GM12878 (cell line): ENCODE measurements around the gene CKLF. TPM values are rescaled to one million over a fixed set of nuclear protein-coding genes. Genes with fewer than 3 reads are reported as not detected.

Experiments used
- ATF7 ChIP-seq: fragments of 450-650 bp; IDR thresholded peaks from 2 replicates; pipeline ENCODE4 v1.6.1; 2016; ENCODE audit warnings: low read depth, mild to moderate bottlenecking
- EGR1 ChIP-seq, 2 experiments: IDR thresholded peaks; 1 replicate in 1 of 2; 2 replicates in 1 of 2; pipeline ENCODE4 v1.6.1; 2011 to 2012; ENCODE audit warnings: low read depth in 2 of 2, low read length in 2 of 2, borderline replicate concordance in 1 of 2, mild to moderate bottlenecking in 1 of 2, moderate library complexity in 1 of 2
- GATAD2B ChIP-seq: fragments of 450-650 bp; conservative IDR thresholded peaks from 2 replicates; pipeline ENCODE4 v1.6.1; 2017; ENCODE audit warnings: low read depth, mild to moderate bottlenecking, moderate library complexity
- IKZF2 ChIP-seq, 2 experiments: fragments of 450-650 bp; IDR thresholded peaks; 2 replicates each; pipeline ENCODE4 v1.6.1; 2017; ENCODE audit warnings: mild to moderate bottlenecking in 2 of 2, moderate library complexity in 2 of 2
- IRF5 ChIP-seq: fragments of 450-650 bp; IDR thresholded peaks from 2 replicates; pipeline ENCODE4 v1.6.1; 2017; ENCODE audit warnings: borderline replicate concordance
- JUND ChIP-seq: IDR thresholded peaks from 2 replicates; pipeline ENCODE4 v1.6.1; 2012; ENCODE audit warnings: low read depth, mild to moderate bottlenecking, low read length, improper control_type of control experiment, moderate library complexity
- MLLT1 ChIP-seq: fragments of 450-650 bp; IDR thresholded peaks from 2 replicates; pipeline ENCODE4 v1.6.1; 2016; ENCODE audit warnings: mild to moderate bottlenecking
- MYC ChIP-seq: IDR thresholded peaks from 2 replicates; pipeline ENCODE4 v1.6.1; 2011; ENCODE audit warnings: mild to moderate bottlenecking, low read length, moderate library complexity, inconsistent platforms; ENCODE audit not compliant: insufficient read depth, insufficient replicate concordance, insufficient read length, severe bottlenecking
- NFYB ChIP-seq: IDR thresholded peaks from 2 replicates; pipeline ENCODE4 v1.6.1; 2011; ENCODE audit warnings: low read depth, mild to moderate bottlenecking, low read length, improper control_type of control experiment, moderate library complexity; ENCODE audit not compliant: insufficient read depth
- POU2F2 ChIP-seq: IDR thresholded peaks from 3 replicates; pipeline ENCODE4 v1.6.1; 2011; ENCODE audit warnings: low read depth, mild to moderate bottlenecking, low read length, borderline replicate concordance
- SIX5 ChIP-seq: IDR thresholded peaks from 2 replicates; pipeline ENCODE4 v1.6.1; 2011; ENCODE audit warnings: mild to moderate bottlenecking, low read depth, low read length, moderate library complexity; ENCODE audit not compliant: severe bottlenecking
- SP1 ChIP-seq: IDR thresholded peaks from one replicate; pipeline ENCODE4 v1.6.1; 2011; ENCODE audit warnings: low read depth, low read length
- SUPT20H ChIP-seq: IDR thresholded peaks from 2 replicates; pipeline ENCODE4 v1.6.1; 2011; ENCODE audit warnings: low read depth, mild to moderate bottlenecking, low read length, moderate library complexity, borderline replicate concordance; ENCODE audit not compliant: control insufficient read depth
- TCF7 ChIP-seq: IDR thresholded peaks from 2 replicates; pipeline ENCODE4 v1.6.1; 2014; ENCODE audit warnings: antibody characterized with exemption, borderline replicate concordance
- ZNF592 ChIP-seq: fragments of 450-650 bp; IDR thresholded peaks from 2 replicates; pipeline ENCODE4 v1.6.1; 2017; ENCODE audit warnings: mild to moderate bottlenecking, moderate library complexity
- polyA plus RNA-seq, 11 experiments: library from polyadenylated mRNA; depleted of rRNA in 4 of 11; unstranded in 6 of 11; stranded (reverse) in 5 of 11; fragments of >200 nt; fragmentation: Nextera tagmentation in 4 of 11; fragmentation: Illumina TruSeq in 1 of 11; extraction: Ambion mirVana in 4 of 11; extraction: Trizol in 1 of 11; gene quantifications; 1 replicate in 1 of 11; 2 replicates in 10 of 11; pipeline versions ENCODE4 v1.2.1 to v1.2.3, GENCODE V29; 2011 to 2016; ENCODE audit warnings: inconsistent platforms in 2 of 11, missing spikeins in 2 of 11, low read depth in 1 of 11
- total RNA-seq, 4 experiments: library from RNA; depleted of rRNA in 3 of 4; stranded (reverse); fragments of >200 nt in 3 of 4; fragmentation: Illumina TruSeq in 1 of 4; extraction: Trizol in 1 of 4; gene quantifications; 2 replicates each; pipeline versions ENCODE4 v1.2.1 to v1.2.3, GENCODE V29; 2013 to 2021
- TF ChIP-seq, protein P1 (sequence below): fragments of 450-650 bp; IDR thresholded peaks from 2 replicates; pipeline ENCODE4 v1.6.1; 2014; ENCODE audit warnings: mild to moderate bottlenecking
- TF ChIP-seq, protein P2 (sequence below): IDR thresholded peaks from 2 replicates; pipeline ENCODE4 v1.6.1; 2011; ENCODE audit warnings: mild to moderate bottlenecking, low read depth, low read length, moderate library complexity; ENCODE audit not compliant: insufficient replicate concordance

Gene CKLF
- total and polyA plus RNA-seq, 10 of the 15 experiments (the other 5 are each of a cell fraction or from before 2014, with no cell fraction given), result 40.8 to 193 (median 109) TPM

GRCh38 chr16:66521951-66522771, 30.2 kb upstream of the CKLF start (continued):
- TF ChIP-seq IRF5, result no peak
- no peak for TF ChIP-seq MYC
- TF ChIP-seq EGR1 (IDR thresholded peaks at IDR 0.05; ENCODE audit: borderline replicate concordance in 1 of 2, low read depth in 2 of 2, low read length in 2 of 2), result 0 out of 3 replicates have a peak, but pooled peaks of 1 of the 2 experiments have one; percentile 8
- peak; percentile 95 for TF ChIP-seq MLLT1
- peak; percentile 56; the same call in 1 of the 3 replicates for TF ChIP-seq POU2F2
- TF ChIP-seq SIX5, result no peak
- TF ChIP-seq ZNF592, result no peak
- TF ChIP-seq JUND, result peak; percentile 76
- TF ChIP-seq IKZF2 (IDR thresholded peaks at IDR 0.05), result peak; percentile 99
- 0 out of 2 replicates have a peak, but pooled peaks have one; percentile 53 for TF ChIP-seq TCF7
- peak; percentile 83 for TF ChIP-seq NFYB
- TF ChIP-seq, protein P1, sequence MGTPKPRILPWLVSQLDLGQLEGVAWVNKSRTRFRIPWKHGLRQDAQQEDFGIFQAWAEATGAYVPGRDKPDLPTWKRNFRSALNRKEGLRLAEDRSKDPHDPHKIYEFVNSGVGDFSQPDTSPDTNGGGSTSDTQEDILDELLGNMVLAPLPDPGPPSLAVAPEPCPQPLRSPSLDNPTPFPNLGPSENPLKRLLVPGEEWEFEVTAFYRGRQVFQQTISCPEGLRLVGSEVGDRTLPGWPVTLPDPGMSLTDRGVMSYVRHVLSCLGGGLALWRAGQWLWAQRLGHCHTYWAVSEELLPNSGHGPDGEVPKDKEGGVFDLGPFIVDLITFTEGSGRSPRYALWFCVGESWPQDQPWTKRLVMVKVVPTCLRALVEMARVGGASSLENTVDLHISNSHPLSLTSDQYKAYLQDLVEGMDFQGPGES, result no peak
- TF ChIP-seq ATF7, result peak; percentile 62; the same call in 1 of the 2 replicates
- TF ChIP-seq GATAD2B, result peak; percentile 59
- no peak for TF ChIP-seq SUPT20H
- peak; percentile 70 for TF ChIP-seq SP1
- TF ChIP-seq, protein P2, sequence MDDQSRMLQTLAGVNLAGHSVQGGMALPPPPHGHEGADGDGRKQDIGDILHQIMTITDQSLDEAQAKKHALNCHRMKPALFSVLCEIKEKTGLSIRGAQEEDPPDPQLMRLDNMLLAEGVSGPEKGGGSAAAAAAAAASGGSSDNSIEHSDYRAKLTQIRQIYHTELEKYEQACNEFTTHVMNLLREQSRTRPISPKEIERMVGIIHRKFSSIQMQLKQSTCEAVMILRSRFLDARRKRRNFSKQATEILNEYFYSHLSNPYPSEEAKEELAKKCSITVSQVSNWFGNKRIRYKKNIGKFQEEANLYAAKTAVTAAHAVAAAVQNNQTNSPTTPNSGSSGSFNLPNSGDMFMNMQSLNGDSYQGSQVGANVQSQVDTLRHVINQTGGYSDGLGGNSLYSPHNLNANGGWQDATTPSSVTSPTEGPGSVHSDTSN, result no peak
